ENCODE measurements around the gene AP4S1.
"Not testable (repeated sequence)": the region's sequence is repeated elsewhere in the genome, so short reads cannot be mapped to it uniquely, and the experiment has no call there.

The AP4S1 gene

GRCh38 chr14:31025367-31026076, at the start of gene AP4S1:
TSS of gene AP4S1 (plus strand) at chr14:31025649. CDS start at chr14:31066197, 40,548 bp downstream.
- DNase-seq (ENCODE audit: low read depth in 2 of 2): peak; percentile 22 to 23

GRCh38 chr14:30977752-30978151, 47.7 kb upstream of the AP4S1 start:
- no peak for DNase-seq (ENCODE audit: low read depth in 2 of 2)

- DNase-seq (ENCODE audit: low read depth in 2 of 2): peak in 1 of 2 donors; percentile 19
Observed at GRCh38 chr14:30980106-30980704, 45.2 kb upstream of the AP4S1 start.

GRCh38 chr14:30980980-30981379, 44.5 kb upstream of the AP4S1 start:
- no peak for DNase-seq (ENCODE audit: low read depth in 2 of 2)

GRCh38 chr14:30982533-30982932, 42.9 kb upstream of the AP4S1 start:
- DNase-seq (ENCODE audit: low read depth in 2 of 2): no peak

GRCh38 chr14:30983858-30984257, 41.6 kb upstream of the AP4S1 start:
- DNase-seq (ENCODE audit: low read depth in 2 of 2): no peak

GRCh38 chr14:30985796-30986195, 39.7 kb upstream of the AP4S1 start:
- DNase-seq (ENCODE audit: low read depth in 2 of 2): no peak

GRCh38 chr14:30988509-30988908, 36.9 kb upstream of the AP4S1 start:
- DNase-seq (ENCODE audit: low read depth in 2 of 2): no peak

GRCh38 chr14:30990770-30991169, 34.7 kb upstream of the AP4S1 start:
- no peak for DNase-seq (ENCODE audit: low read depth in 2 of 2)

GRCh38 chr14:30991408-30991807, 34.0 kb upstream of the AP4S1 start:
- no peak for DNase-seq (ENCODE audit: low read depth in 2 of 2)

- no peak for DNase-seq (ENCODE audit: low read depth in 2 of 2)
Observed at GRCh38 chr14:30993071-30993470, 32.4 kb upstream of the AP4S1 start.

GRCh38 chr14:30994681-30995620, 30.5 kb upstream of the AP4S1 start:
- no peak for DNase-seq (ENCODE audit: low read depth in 2 of 2)

GRCh38 chr14:30995689-30996088, 29.8 kb upstream of the AP4S1 start:
- DNase-seq (ENCODE audit: low read depth in 2 of 2): no peak

- DNase-seq (ENCODE audit: low read depth in 2 of 2): no peak
Observed at GRCh38 chr14:30996892-30997659, 28.4 kb upstream of the AP4S1 start.

GRCh38 chr14:30998100-30998706, 27.2 kb upstream of the AP4S1 start:
- DNase-seq (ENCODE audit: low read depth in 2 of 2): no peak

GRCh38 chr14:30999038-30999773, 26.2 kb upstream of the AP4S1 start:
- no peak for DNase-seq (ENCODE audit: low read depth in 2 of 2)

- no peak for DNase-seq (ENCODE audit: low read depth in 2 of 2)
Observed at GRCh38 chr14:31000629-31001338, 24.7 kb upstream of the AP4S1 start.

- no peak for DNase-seq (ENCODE audit: low read depth in 2 of 2)
Observed at GRCh38 chr14:31001339-31001658, 24.1 kb upstream of the AP4S1 start.

GRCh38 chr14:31003284-31003683, 22.2 kb upstream of the AP4S1 start:
- no peak for DNase-seq (ENCODE audit: low read depth in 2 of 2)

- DNase-seq (ENCODE audit: low read depth in 2 of 2): not testable (repeated sequence)
Observed at GRCh38 chr14:31004007-31004406, 21.4 kb upstream of the AP4S1 start.

All from stimulated activated CD4-positive, alpha-beta T cell treated with anti-CD3 and anti-CD28 coated beads, Interleukin-15, amount 100 ng/mL, for 48 hours (primary cell).